HepG2 (cell line): ENCODE results near the gene SH3PXD2A. TPM values are rescaled to one million over a fixed set of nuclear protein-coding genes. Genes with fewer than 3 reads are reported as not detected.

ENCODE experiments used
- EP300 ChIP-seq, 3 experiments: sonication (generic) in 1 of 3; formaldehyde crosslinking in 1 of 3; IDR thresholded peaks; 2 replicates each; pipeline versions ENCODE4 v1.5.1 to v1.6.1; 2011 to 2020; ENCODE audit warnings: low read depth in 2 of 3, low read length in 2 of 3, borderline replicate concordance in 1 of 3, improper control_type of control experiment in 1 of 3, mild to moderate bottlenecking in 1 of 3, missing genetic modification reagents in 1 of 3, moderate library complexity in 1 of 3
- GPN1 ChIP-seq: sonication (generic); formaldehyde crosslinking; IDR thresholded peaks from 2 replicates; pipeline ENCODE4 v1.5.1; 2020; ENCODE audit warnings: missing genetic modification reagents, borderline replicate concordance
- IRF2 ChIP-seq: IDR thresholded peaks from 2 replicates; pipeline ENCODE4 v1.6.1; 2018; ENCODE audit warnings: missing genetic modification reagents, missing compliant biosample characterization
- KAT7 ChIP-seq: IDR thresholded peaks from 2 replicates; pipeline ENCODE4 v1.6.1; 2018; ENCODE audit warnings: borderline replicate concordance, missing compliant biosample characterization
- TCF7L2 ChIP-seq: IDR thresholded peaks from 2 replicates; pipeline ENCODE4 v1.6.1; 2011; ENCODE audit warnings: mild to moderate bottlenecking, low read depth, low read length, moderate library complexity
- THAP9 ChIP-seq: sonication (generic); formaldehyde crosslinking; IDR thresholded peaks from 2 replicates; pipeline ENCODE4; 2020; ENCODE audit warnings: missing genetic modification reagents, mild to moderate bottlenecking, borderline replicate concordance
- USF2 ChIP-seq, 2 experiments: sonication (generic) in 1 of 2; formaldehyde crosslinking in 1 of 2; IDR thresholded peaks; 2 replicates each; pipeline versions ENCODE4 v1.5.1 to v1.6.1; 2011 to 2020; ENCODE audit warnings: borderline replicate concordance in 1 of 2, low read depth in 1 of 2, low read length in 1 of 2, mild to moderate bottlenecking in 1 of 2, missing genetic modification reagents in 1 of 2, moderate library complexity in 1 of 2
- ZNF441 ChIP-seq: sonication (generic); formaldehyde crosslinking; IDR thresholded peaks from 2 replicates; pipeline ENCODE4 v1.7.0; 2021; ENCODE audit warnings: missing genetic modification reagents, borderline replicate concordance
- ZNF781 ChIP-seq: sonication (generic); formaldehyde crosslinking; IDR thresholded peaks from 2 replicates; pipeline ENCODE4 v1.5.1; 2020; ENCODE audit warnings: borderline replicate concordance, mild to moderate bottlenecking, missing genetic modification reagents; ENCODE audit errors: not compliant biosample characterization
- polyA plus RNA-seq, 8 experiments: library from polyadenylated mRNA; depleted of rRNA in 3 of 8; stranded (reverse) in 7 of 8; unstranded in 1 of 8; fragments of >200 nt; fragmentation: Illumina TruSeq in 4 of 8; extraction: Trizol in 4 of 8; gene quantifications; 2 replicates each; pipeline versions ENCODE4 v1.2.1 to v1.2.3, GENCODE V29; 2011 to 2016; ENCODE audit warnings: low read depth in 4 of 8, missing spikeins in 1 of 8, mixed read lengths in 1 of 8; ENCODE audit not compliant: insufficient read depth in 1 of 8
- total RNA-seq, 5 experiments: library from RNA; depleted of rRNA; stranded (reverse); fragments of >200 nt; fragmentation: Illumina TruSeq; extraction: Trizol; gene quantifications; 2 replicates each; pipeline ENCODE4 v1.2.3, GENCODE V29; 2016; ENCODE audit warnings: low read depth in 1 of 5
- TF ChIP-seq, protein P1 (sequence below): sonication (generic); formaldehyde crosslinking; IDR thresholded peaks from 2 replicates; pipeline ENCODE4 v1.4.0; 2020; ENCODE audit warnings: mild to moderate bottlenecking, missing genetic modification reagents
- TF ChIP-seq, protein P2 (sequence below): sonication (generic); formaldehyde crosslinking; IDR thresholded peaks from 2 replicates; pipeline ENCODE4 v1.9.0; 2022; ENCODE audit warnings: low read depth, missing genetic modification reagents
- TF ChIP-seq, protein P3 (sequence below): sonication (generic); formaldehyde crosslinking; IDR thresholded peaks from 2 replicates; pipeline ENCODE4 v1.4.0; 2020; ENCODE audit warnings: low read depth, mild to moderate bottlenecking, missing genetic modification reagents

Gene SH3PXD2A
- total and polyA plus RNA-seq, 2 of the 13 experiments (the other 11 are each of a cell fraction or from before 2014, with no cell fraction given): 11.1 to 11.3 TPM

GRCh38 chr10:103858360-103858759 lies 3.0 kb upstream of the SH3PXD2A start (continued):
- TF ChIP-seq, protein P1, sequence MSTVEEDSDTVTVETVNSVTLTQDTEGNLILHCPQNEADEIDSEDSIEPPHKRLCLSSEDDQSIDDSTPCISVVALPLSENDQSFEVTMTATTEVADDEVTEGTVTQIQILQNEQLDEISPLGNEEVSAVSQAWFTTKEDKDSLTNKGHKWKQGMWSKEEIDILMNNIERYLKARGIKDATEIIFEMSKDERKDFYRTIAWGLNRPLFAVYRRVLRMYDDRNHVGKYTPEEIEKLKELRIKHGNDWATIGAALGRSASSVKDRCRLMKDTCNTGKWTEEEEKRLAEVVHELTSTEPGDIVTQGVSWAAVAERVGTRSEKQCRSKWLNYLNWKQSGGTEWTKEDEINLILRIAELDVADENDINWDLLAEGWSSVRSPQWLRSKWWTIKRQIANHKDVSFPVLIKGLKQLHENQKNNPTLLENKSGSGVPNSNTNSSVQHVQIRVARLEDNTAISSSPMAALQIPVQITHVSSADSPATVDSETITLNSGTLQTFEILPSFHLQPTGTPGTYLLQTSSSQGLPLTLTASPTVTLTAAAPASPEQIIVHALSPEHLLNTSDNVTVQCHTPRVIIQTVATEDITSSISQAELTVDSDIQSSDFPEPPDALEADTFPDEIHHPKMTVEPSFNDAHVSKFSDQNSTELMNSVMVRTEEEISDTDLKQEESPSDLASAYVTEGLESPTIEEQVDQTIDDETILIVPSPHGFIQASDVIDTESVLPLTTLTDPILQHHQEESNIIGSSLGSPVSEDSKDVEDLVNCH: no peak
- TF ChIP-seq TCF7L2 (no peak), GPN1 (no peak), EP300 (IDR thresholded peaks at IDR 0.05; ENCODE audit: low read depth in 2 of 2, low read length in 2 of 2) (no peak), EP300 (CRISPR knock-in tag; IDR thresholded peaks at IDR 0.05; ENCODE audit: borderline replicate concordance) (no peak), IRF2 (CRISPR knock-in tag) (no peak), THAP9 (CRISPR knock-in tag) (no peak), ZNF441 (CRISPR knock-in tag) (no peak), KAT7 (CRISPR knock-in tag) (no peak), USF2 (IDR thresholded peaks at IDR 0.05; ENCODE audit: low read depth, low read length) (no peak), USF2 (CRISPR knock-in tag; IDR thresholded peaks at IDR 0.05; ENCODE audit: borderline replicate concordance) (no peak), ZNF781 (no peak)
- TF ChIP-seq, protein P2, sequence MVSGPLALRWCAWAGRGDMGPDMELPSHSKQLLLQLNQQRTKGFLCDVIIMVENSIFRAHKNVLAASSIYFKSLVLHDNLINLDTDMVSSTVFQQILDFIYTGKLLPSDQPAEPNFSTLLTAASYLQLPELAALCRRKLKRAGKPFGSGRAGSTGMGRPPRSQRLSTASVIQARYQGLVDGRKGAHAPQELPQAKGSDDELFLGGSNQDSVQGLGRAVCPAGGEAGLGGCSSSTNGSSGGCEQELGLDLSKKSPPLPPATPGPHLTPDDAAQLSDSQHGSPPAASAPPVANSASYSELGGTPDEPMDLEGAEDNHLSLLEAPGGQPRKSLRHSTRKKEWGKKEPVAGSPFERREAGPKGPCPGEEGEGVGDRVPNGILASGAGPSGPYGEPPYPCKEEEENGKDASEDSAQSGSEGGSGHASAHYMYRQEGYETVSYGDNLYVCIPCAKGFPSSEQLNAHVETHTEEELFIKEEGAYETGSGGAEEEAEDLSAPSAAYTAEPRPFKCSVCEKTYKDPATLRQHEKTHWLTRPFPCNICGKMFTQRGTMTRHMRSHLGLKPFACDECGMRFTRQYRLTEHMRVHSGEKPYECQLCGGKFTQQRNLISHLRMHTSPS (CRISPR knock-in tag): no peak
- TF ChIP-seq, protein P3, sequence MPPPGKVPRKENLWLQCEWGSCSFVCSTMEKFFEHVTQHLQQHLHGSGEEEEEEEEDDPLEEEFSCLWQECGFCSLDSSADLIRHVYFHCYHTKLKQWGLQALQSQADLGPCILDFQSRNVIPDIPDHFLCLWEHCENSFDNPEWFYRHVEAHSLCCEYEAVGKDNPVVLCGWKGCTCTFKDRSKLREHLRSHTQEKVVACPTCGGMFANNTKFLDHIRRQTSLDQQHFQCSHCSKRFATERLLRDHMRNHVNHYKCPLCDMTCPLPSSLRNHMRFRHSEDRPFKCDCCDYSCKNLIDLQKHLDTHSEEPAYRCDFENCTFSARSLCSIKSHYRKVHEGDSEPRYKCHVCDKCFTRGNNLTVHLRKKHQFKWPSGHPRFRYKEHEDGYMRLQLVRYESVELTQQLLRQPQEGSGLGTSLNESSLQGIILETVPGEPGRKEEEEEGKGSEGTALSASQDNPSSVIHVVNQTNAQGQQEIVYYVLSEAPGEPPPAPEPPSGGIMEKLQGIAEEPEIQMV (CRISPR knock-in tag): no peak
